Suprapubic skin (tissue), 4 donors: ENCODE measurements around the gene PLXNA2. TPM values are rescaled to one million over a fixed set of nuclear protein-coding genes. Genes with fewer than 3 reads are reported as not detected.

Experiments used
- DNase-seq, 2 donors: peaks; one replicate each; pipeline ENCODE4 v3.0.0-alpha.2; 2019; ENCODE audit warnings: low spot score in 2 of 2
- H3K27ac ChIP-seq: fragments of 200-600 bp; sonication (generic); one replicate; pipeline ENCODE4 v1.5.1; 2019
- H3K27me3 ChIP-seq: fragments of 200-600 bp; sonication (generic); one replicate; pipeline ENCODE4 v1.5.1; 2019
- H3K36me3 ChIP-seq: fragments of 200-600 bp; sonication (generic); one replicate; pipeline ENCODE4 v1.5.1; 2019
- H3K4me1 ChIP-seq: fragments of 200-600 bp; sonication (generic); one replicate; pipeline ENCODE4 v1.5.1; 2019
- H3K4me3 ChIP-seq: fragments of 200-600 bp; sonication (generic); one replicate; pipeline ENCODE4 v1.5.1; 2019; ENCODE audit warnings: mild to moderate bottlenecking
- H3K9me3 ChIP-seq: fragments of 200-600 bp; sonication (generic); one replicate; pipeline ENCODE4 v1.5.1; 2019
- CTCF ChIP-seq, 2 donors: fragments of 200-600 bp in 1 of 2; fragments of 450-650 bp in 1 of 2; sonication (generic) in 1 of 2; IDR thresholded peaks; one replicate each; pipeline ENCODE4 v1.5.1; 2016 to 2019; ENCODE audit warnings: antibody characterized with exemption in 2 of 2, mild to moderate bottlenecking in 1 of 2, moderate library complexity in 1 of 2
- EP300 ChIP-seq: sonication (generic); formaldehyde crosslinking; IDR thresholded peaks from one replicate; pipeline ENCODE4 v1.6.1; 2017; ENCODE audit warnings: antibody characterized with exemption
- POLR2A ChIP-seq, 2 donors: fragments of 450-650 bp; IDR thresholded peaks; one replicate each; pipeline ENCODE4 v1.6.1; 2017; ENCODE audit warnings: antibody characterized with exemption in 2 of 2, mild to moderate bottlenecking in 2 of 2, moderate library complexity in 2 of 2
- POLR2AphosphoS5 ChIP-seq, 3 donors: sonication (generic); formaldehyde crosslinking; IDR thresholded peaks; one replicate each; pipeline ENCODE4 v1.6.1; 2017; ENCODE audit warnings: antibody characterized with exemption in 3 of 3
- WGBS: methylation state at CpG from one replicate; pipeline ENCODE4 v1.1.5; 2018; 5-methylcytosine and 5-hydroxymethylcytosine counted together
- total RNA-seq, 4 donors: library from RNA; depleted of rRNA; stranded (reverse); fragments of >200 nt; gene quantifications; one replicate each; pipeline ENCODE4 v1.1.0, GENCODE V29; 2016

The PLXNA2 gene
- total RNA-seq, 4 donors from 2014 or later, result 35.3 to 53.9 (median 45.7) TPM

GRCh38 chr1:208235356-208235981 is 8.7 kb downstream of the PLXNA2 start:
- H3K4me3 ChIP-seq, result no peak overlapping the region
- WGBS, result 76% methylated on average over 9 of the region's 9 CpGs
- peaks cover 67% of the 10 kb centered on the region for H3K4me1 ChIP-seq
- DNase-seq, result peak in 1 of 2 donors; percentile 25
- TF ChIP-seq POLR2AphosphoS5 (IDR thresholded peaks at IDR 0.05), result no peak
- no peak for TF ChIP-seq CTCF (IDR thresholded peaks at IDR 0.05)
- no peak for TF ChIP-seq POLR2A (IDR thresholded peaks at IDR 0.05)
- TF ChIP-seq EP300, result no peak
- no peaks in the 10 kb centered on the region for H3K36me3 ChIP-seq
- H3K27ac ChIP-seq, result no peak overlapping the region
- no peaks in the 10 kb centered on the region for H3K27me3 ChIP-seq
- H3K9me3 ChIP-seq, result no peaks in the 10 kb centered on the region

- H3K4me1 ChIP-seq, result peaks cover 62% of the 10 kb centered on the region
- no peak overlapping the region for H3K27ac ChIP-seq
- no peak overlapping the region for H3K4me3 ChIP-seq
- no peaks in the 10 kb centered on the region for H3K27me3 ChIP-seq
- H3K36me3 ChIP-seq, result no peaks in the 10 kb centered on the region
- TF ChIP-seq POLR2AphosphoS5 (IDR thresholded peaks at IDR 0.05) (no peak), CTCF (IDR thresholded peaks at IDR 0.05) (no peak), EP300 (no peak), POLR2A (IDR thresholded peaks at IDR 0.05) (no peak)
- peak in 1 of 2 donors; percentile 39 for DNase-seq
- 92% methylated on average over 5 of the region's 5 CpGs for WGBS
- no peaks in the 10 kb centered on the region for H3K9me3 ChIP-seq
Measured at GRCh38 chr1:208234721-208235120, 9.5 kb downstream of the PLXNA2 start.

GRCh38 chr1:208233978-208234377 is 10.2 kb downstream of the PLXNA2 start:
- no peak for DNase-seq
- TF ChIP-seq EP300, result no peak
- TF ChIP-seq POLR2AphosphoS5 (IDR thresholded peaks at IDR 0.05), result no peak
- no peak for TF ChIP-seq POLR2A (IDR thresholded peaks at IDR 0.05)
- no peak for TF ChIP-seq CTCF (IDR thresholded peaks at IDR 0.05)
- Histone ChIP-seq H3K9me3 (no peaks in the 10 kb centered on the region), H3K4me3 (no peak overlapping the region), H3K4me1 (peaks cover 55% of the 10 kb centered on the region), H3K27ac (no peak overlapping the region), H3K27me3 (no peaks in the 10 kb centered on the region), H3K36me3 (no peaks in the 10 kb centered on the region)
- WGBS, result 73% methylated on average over 3 of the region's 3 CpGs

GRCh38 chr1:208233546-208233945 is 10.6 kb downstream of the PLXNA2 start:
- no peaks in the 10 kb centered on the region for H3K9me3 ChIP-seq
- no peak for TF ChIP-seq EP300
- TF ChIP-seq CTCF (IDR thresholded peaks at IDR 0.05), result no peak
- no peak for TF ChIP-seq POLR2A (IDR thresholded peaks at IDR 0.05)
- no peak for TF ChIP-seq POLR2AphosphoS5 (IDR thresholded peaks at IDR 0.05)
- H3K27ac ChIP-seq, result no peak overlapping the region
- no peak overlapping the region for H3K4me3 ChIP-seq
- DNase-seq, result peak in 1 of 2 donors; percentile 40
- H3K27me3 ChIP-seq, result no peaks in the 10 kb centered on the region
- 44% methylated on average over 5 of the region's 5 CpGs for WGBS
- no peaks in the 10 kb centered on the region for H3K36me3 ChIP-seq
- peaks cover 50% of the 10 kb centered on the region for H3K4me1 ChIP-seq

- DNase-seq, result no peak
- H3K36me3 ChIP-seq, result no peaks in the 10 kb centered on the region
- no peak overlapping the region for H3K27ac ChIP-seq
- TF ChIP-seq POLR2A (IDR thresholded peaks at IDR 0.05), result no peak
- no peak for TF ChIP-seq EP300
- no peak for TF ChIP-seq POLR2AphosphoS5 (IDR thresholded peaks at IDR 0.05)
- H3K27me3 ChIP-seq, result no peaks in the 10 kb centered on the region
- H3K4me3 ChIP-seq, result no peak overlapping the region
- WGBS, result 100% methylated on average over 3 of the region's 3 CpGs
- no peaks in the 10 kb centered on the region for H3K9me3 ChIP-seq
- H3K4me1 ChIP-seq, result peaks cover 41% of the 10 kb centered on the region
Measured at GRCh38 chr1:208232662-208233038, 11.5 kb downstream of the PLXNA2 start.
